Measurements from ENCODE around the gene GOLGB1. TPM values are rescaled to one million over a fixed set of nuclear protein-coding genes. Genes with fewer than 3 reads are reported as not detected.
"Not testable (repeated sequence)": the region's sequence is repeated elsewhere in the genome, so short reads cannot be mapped to it uniquely, and the experiment has no call there.

GOLGB1 gene
- total and polyA plus RNA-seq, 4 donors: 10.1 to 58.8 (median 33.0) TPM

DNA sequence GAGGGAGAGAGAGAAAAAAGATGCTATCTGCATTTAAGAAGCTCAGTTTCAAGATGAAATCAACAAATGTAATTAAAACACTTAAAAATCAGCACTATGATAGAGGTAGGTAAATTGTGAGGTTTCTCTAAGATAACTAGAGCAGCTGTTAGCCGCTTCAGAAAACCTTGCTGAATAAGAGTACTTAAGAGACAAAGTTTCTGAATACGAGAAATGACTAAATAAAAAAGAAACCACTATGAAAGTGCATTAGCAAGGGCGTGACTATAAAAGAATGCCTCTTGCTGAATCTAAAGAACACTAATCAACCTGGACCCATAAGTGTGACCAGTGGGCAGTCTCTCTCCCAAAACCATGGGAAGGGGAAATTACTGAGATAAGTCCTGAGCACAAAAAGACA is 43.5 kb upstream of the GOLGB1 start:
- no peaks in the 10 kb centered on the region for H3K27me3 ChIP-seq (ENCODE audit: control insufficient read depth in 4 of 4, insufficient read depth in 4 of 4, low read length in 3 of 4)
- 91% methylated on average over 3 of the region's 3 CpGs for WGBS
- TF ChIP-seq MAX (IDR thresholded peaks at IDR 0.05) (no peak), NR2F2 (IDR thresholded peaks at IDR 0.05) (no peak)

GRCh38 chr3:121786485-121786884 is 36.9 kb upstream of the GOLGB1 start:
- DNase-seq (ENCODE audit: low spot score): no peak
- Histone ChIP-seq H3K9me3 (ENCODE audit: control insufficient read depth in 4 of 4, low read length in 3 of 4) (no peaks in the 10 kb centered on the region), H3K9ac (ENCODE audit: low read depth in 1 of 2, low read length in 2 of 2) (no peak overlapping the region), H3K36me3 (ENCODE audit: control insufficient read depth in 4 of 4, insufficient read depth in 3 of 4, low read depth in 1 of 4, low read length in 3 of 4) (peaks cover 3 to 33% (median 8%) of the 10 kb centered on the region in 4 donors), H3K4me1 (ENCODE audit: control insufficient read depth in 4 of 4, insufficient read depth in 4 of 4, low read length in 3 of 4) (no peaks in the 10 kb centered on the region), H3K4me3 (ENCODE audit: low read depth in 1 of 3, low read length in 3 of 3) (no peak overlapping the region), H3K27ac (ENCODE audit: low read depth in 1 of 2, low read length in 2 of 2) (no peak overlapping the region), H3K27me3 (ENCODE audit: control insufficient read depth in 4 of 4, insufficient read depth in 4 of 4, low read length in 3 of 4) (no peaks in the 10 kb centered on the region)
- TF ChIP-seq RXRA (IDR thresholded peaks at IDR 0.05) (no peak), HNF4A (conservative IDR thresholded peaks at IDR 0.05) (no peak)
- WGBS: 81% methylated on average over 2 of the region's 2 CpGs

More for the DNA sequence above, 43.5 kb upstream of the GOLGB1 start:
- Histone ChIP-seq H3K4me1 (ENCODE audit: control insufficient read depth in 4 of 4, insufficient read depth in 4 of 4, low read length in 3 of 4) (no peaks in the 10 kb centered on the region), H3K27ac (ENCODE audit: low read depth in 1 of 2, low read length in 2 of 2) (no peak overlapping the region), H3K4me3 (ENCODE audit: low read depth in 1 of 3, low read length in 3 of 3) (no peak overlapping the region), H3K9ac (ENCODE audit: low read depth in 1 of 2, low read length in 2 of 2) (no peak overlapping the region), H3K9me3 (ENCODE audit: control insufficient read depth in 4 of 4, low read length in 3 of 4) (no peaks in the 10 kb centered on the region), H3K36me3 (ENCODE audit: control insufficient read depth in 4 of 4, insufficient read depth in 3 of 4, low read depth in 1 of 4, low read length in 3 of 4) (peaks cover 2 to 23% (median 5%) of the 10 kb centered on the region in 4 donors)
- no peak for DNase-seq (ENCODE audit: low spot score)

GRCh38 chr3:121782784-121783183 is 33.2 kb upstream of the GOLGB1 start:
- not testable (repeated sequence) for H3K4me1 ChIP-seq (ENCODE audit: control insufficient read depth in 4 of 4, insufficient read depth in 4 of 4, low read length in 3 of 4); H3K27ac ChIP-seq (ENCODE audit: low read depth in 1 of 2, low read length in 2 of 2); DNase-seq (ENCODE audit: low spot score); H3K27me3 ChIP-seq (ENCODE audit: control insufficient read depth in 4 of 4, insufficient read depth in 4 of 4, low read length in 3 of 4); H3K9ac ChIP-seq (ENCODE audit: low read depth in 1 of 2, low read length in 2 of 2); H3K9me3 ChIP-seq (ENCODE audit: control insufficient read depth in 4 of 4, low read length in 3 of 4); H3K4me3 ChIP-seq (ENCODE audit: low read depth in 1 of 3, low read length in 3 of 3)
- peaks cover 1 to 28% (median 18%) of the 10 kb centered on the region in 4 donors for H3K36me3 ChIP-seq (ENCODE audit: control insufficient read depth in 4 of 4, insufficient read depth in 3 of 4, low read depth in 1 of 4, low read length in 3 of 4)
- WGBS: 85% methylated on average over 8 of the region's 8 CpGs

- no peaks in the 10 kb centered on the region for H3K9me3 ChIP-seq (ENCODE audit: control insufficient read depth in 4 of 4, low read length in 3 of 4)
- 97% methylated on average over 7 of the region's 7 CpGs for whole genome bisulfite sequencing
- no peaks in the 10 kb centered on the region for H3K27me3 ChIP-seq (ENCODE audit: control insufficient read depth in 4 of 4, insufficient read depth in 4 of 4, low read length in 3 of 4)
- no peaks in the 10 kb centered on the region for H3K4me1 ChIP-seq (ENCODE audit: control insufficient read depth in 4 of 4, insufficient read depth in 4 of 4, low read length in 3 of 4)
- H3K4me3 ChIP-seq (ENCODE audit: low read depth in 1 of 3, low read length in 3 of 3): no peak overlapping the region
- DNase-seq (ENCODE audit: low spot score): no peak
- H3K9ac ChIP-seq (ENCODE audit: low read depth in 1 of 2, low read length in 2 of 2): no peak overlapping the region
- no peak overlapping the region for H3K27ac ChIP-seq (ENCODE audit: low read depth in 1 of 2, low read length in 2 of 2)
- H3K36me3 ChIP-seq (ENCODE audit: control insufficient read depth in 4 of 4, insufficient read depth in 3 of 4, low read depth in 1 of 4, low read length in 3 of 4): peaks cover 1 to 22% (median 18%) of the 10 kb centered on the region in 4 donors
- TF ChIP-seq, protein P1, sequence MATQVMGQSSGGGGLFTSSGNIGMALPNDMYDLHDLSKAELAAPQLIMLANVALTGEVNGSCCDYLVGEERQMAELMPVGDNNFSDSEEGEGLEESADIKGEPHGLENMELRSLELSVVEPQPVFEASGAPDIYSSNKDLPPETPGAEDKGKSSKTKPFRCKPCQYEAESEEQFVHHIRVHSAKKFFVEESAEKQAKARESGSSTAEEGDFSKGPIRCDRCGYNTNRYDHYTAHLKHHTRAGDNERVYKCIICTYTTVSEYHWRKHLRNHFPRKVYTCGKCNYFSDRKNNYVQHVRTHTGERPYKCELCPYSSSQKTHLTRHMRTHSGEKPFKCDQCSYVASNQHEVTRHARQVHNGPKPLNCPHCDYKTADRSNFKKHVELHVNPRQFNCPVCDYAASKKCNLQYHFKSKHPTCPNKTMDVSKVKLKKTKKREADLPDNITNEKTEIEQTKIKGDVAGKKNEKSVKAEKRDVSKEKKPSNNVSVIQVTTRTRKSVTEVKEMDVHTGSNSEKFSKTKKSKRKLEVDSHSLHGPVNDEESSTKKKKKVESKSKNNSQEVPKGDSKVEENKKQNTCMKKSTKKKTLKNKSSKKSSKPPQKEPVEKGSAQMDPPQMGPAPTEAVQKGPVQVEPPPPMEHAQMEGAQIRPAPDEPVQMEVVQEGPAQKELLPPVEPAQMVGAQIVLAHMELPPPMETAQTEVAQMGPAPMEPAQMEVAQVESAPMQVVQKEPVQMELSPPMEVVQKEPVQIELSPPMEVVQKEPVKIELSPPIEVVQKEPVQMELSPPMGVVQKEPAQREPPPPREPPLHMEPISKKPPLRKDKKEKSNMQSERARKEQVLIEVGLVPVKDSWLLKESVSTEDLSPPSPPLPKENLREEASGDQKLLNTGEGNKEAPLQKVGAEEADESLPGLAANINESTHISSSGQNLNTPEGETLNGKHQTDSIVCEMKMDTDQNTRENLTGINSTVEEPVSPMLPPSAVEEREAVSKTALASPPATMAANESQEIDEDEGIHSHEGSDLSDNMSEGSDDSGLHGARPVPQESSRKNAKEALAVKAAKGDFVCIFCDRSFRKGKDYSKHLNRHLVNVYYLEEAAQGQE (IDR thresholded peaks at IDR 0.05): no peak
- TF ChIP-seq CTCF (IDR thresholded peaks at IDR 0.05; ENCODE audit: low read depth, low read length, missing input control): no peak
- TF ChIP-seq HNF4G (IDR thresholded peaks at IDR 0.05): no peak
- TF ChIP-seq EGR1 (IDR thresholded peaks at IDR 0.05; ENCODE audit: low read depth in 2 of 2): no peak
- no peak for TF ChIP-seq HNF4A (conservative IDR thresholded peaks at IDR 0.05)
- no peak for TF ChIP-seq RXRA (IDR thresholded peaks at IDR 0.05)
- no peak for TF ChIP-seq SP1 (IDR thresholded peaks at IDR 0.05)
- TF ChIP-seq GABPA (IDR thresholded peaks at IDR 0.05 in 1 of 2, conservative IDR thresholded peaks at IDR 0.05 in 1 of 2): no peak
- TF ChIP-seq, protein P2, sequence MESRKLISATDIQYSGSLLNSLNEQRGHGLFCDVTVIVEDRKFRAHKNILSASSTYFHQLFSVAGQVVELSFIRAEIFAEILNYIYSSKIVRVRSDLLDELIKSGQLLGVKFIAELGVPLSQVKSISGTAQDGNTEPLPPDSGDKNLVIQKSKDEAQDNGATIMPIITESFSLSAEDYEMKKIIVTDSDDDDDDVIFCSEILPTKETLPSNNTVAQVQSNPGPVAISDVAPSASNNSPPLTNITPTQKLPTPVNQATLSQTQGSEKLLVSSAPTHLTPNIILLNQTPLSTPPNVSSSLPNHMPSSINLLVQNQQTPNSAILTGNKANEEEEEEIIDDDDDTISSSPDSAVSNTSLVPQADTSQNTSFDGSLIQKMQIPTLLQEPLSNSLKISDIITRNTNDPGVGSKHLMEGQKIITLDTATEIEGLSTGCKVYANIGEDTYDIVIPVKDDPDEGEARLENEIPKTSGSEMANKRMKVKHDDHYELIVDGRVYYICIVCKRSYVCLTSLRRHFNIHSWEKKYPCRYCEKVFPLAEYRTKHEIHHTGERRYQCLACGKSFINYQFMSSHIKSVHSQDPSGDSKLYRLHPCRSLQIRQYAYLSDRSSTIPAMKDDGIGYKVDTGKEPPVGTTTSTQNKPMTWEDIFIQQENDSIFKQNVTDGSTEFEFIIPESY (IDR thresholded peaks at IDR 0.05): no peak
- TF ChIP-seq MAX (IDR thresholded peaks at IDR 0.05): no peak
- TF ChIP-seq NR2F2 (IDR thresholded peaks at IDR 0.05): no peak
- no peak for TF ChIP-seq ATF3 (IDR thresholded peaks at IDR 0.05)
- TF ChIP-seq FOXA2 (IDR thresholded peaks at IDR 0.05): no peak
- TF ChIP-seq FOXA1 (IDR thresholded peaks at IDR 0.05): no peak
- TF ChIP-seq YY1 (IDR thresholded peaks at IDR 0.05): no peak
- no peak for TF ChIP-seq TAF1 (conservative IDR thresholded peaks at IDR 0.05)
- no peak for TF ChIP-seq RAD21 (IDR thresholded peaks at IDR 0.05)
Observed at GRCh38 chr3:121781611-121782010, 32.1 kb upstream of the GOLGB1 start.
